ENCODE measurements around the gene WDR88. TPM values are rescaled to one million over a fixed set of nuclear protein-coding genes. Genes with fewer than 3 reads are reported as not detected.

WDR88 gene
- total RNA-seq (under 1 TPM in 1 of 2 donors, not detected in 1; 0.08 TPM), polyA plus RNA-seq (under 1 TPM in 1 of 2 donors, not detected in 1; 0.08 TPM)

DNA sequence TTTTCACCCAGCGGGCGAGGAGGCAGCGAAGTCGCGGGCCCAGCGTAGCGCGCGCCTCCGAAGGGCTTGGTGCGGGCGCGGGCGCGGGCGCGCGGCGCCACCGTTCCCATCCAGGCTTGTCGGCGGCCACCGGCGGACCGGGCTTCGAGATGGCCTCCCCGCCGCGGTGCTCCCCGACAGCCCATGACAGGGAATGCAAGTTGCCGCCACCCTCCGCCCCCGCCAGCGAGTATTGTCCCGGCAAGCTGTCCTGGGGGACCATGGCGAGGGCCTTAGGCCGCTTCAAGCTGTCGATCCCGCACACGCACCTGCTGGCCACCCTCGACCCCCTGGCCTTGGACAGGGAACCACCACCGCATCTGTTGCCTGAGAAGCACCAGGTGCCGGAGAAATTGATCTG lies at the start of gene WDR88:
Gene WDR88 (plus strand): TSS at position 94 of the 400 bp plus-strand sequence. CDS start 56 bp downstream, at position 150.
- Histone ChIP-seq H3K9me3 (ENCODE audit: control insufficient read depth in 4 of 4, low read length in 3 of 4) (no peaks in the 10 kb centered on the region), H3K36me3 (ENCODE audit: control insufficient read depth in 4 of 4, insufficient read depth in 3 of 4, low read depth in 1 of 4, low read length in 3 of 4) (peaks cover 2 to 14% (median 11%) of the 10 kb centered on the region in 4 donors), H3K27ac (ENCODE audit: low read depth in 1 of 2, low read length in 2 of 2) (no peak within 1 kb of the TSS), H3K9ac (ENCODE audit: low read depth in 1 of 2, low read length in 2 of 2) (no peak within 1 kb of the TSS), H3K27me3 (ENCODE audit: control insufficient read depth in 4 of 4, insufficient read depth in 4 of 4, low read length in 3 of 4) (no peaks in the 10 kb centered on the region), H3K4me1 (ENCODE audit: control insufficient read depth in 4 of 4, insufficient read depth in 4 of 4, low read length in 3 of 4) (peaks cover 0 to 5% (median 0%) of the 10 kb centered on the region in 4 donors), H3K4me3 (ENCODE audit: low read depth in 1 of 3, low read length in 3 of 3) (no peak within 1 kb of the TSS)
- WGBS: 92% methylated on average over 43 of the region's 43 CpGs
- TF ChIP-seq REST (IDR thresholded peaks at IDR 0.05) (no peak), SP1 (IDR thresholded peaks at IDR 0.05) (no peak), ATF3 (IDR thresholded peaks at IDR 0.05) (no peak), CTCF (IDR thresholded peaks at IDR 0.05; ENCODE audit: low read depth, low read length, missing input control) (no peak), JUND (IDR thresholded peaks at IDR 0.05) (no peak), HNF4G (IDR thresholded peaks at IDR 0.05) (no peak), HNF4A (conservative IDR thresholded peaks at IDR 0.05) (no peak)
- DNase-seq (ENCODE audit: low spot score): no peak

GRCh38 chr19:33085570-33086128 lies 46.3 kb upstream of the WDR88 start:
- WGBS: 95% methylated on average over 3 of the region's 3 CpGs

GRCh38 chr19:33086955-33087354 lies 45.0 kb upstream of the WDR88 start:
- Histone ChIP-seq H3K4me3 (ENCODE audit: low read depth in 1 of 3, low read length in 3 of 3) (no peak overlapping the region), H3K27ac (ENCODE audit: low read depth in 1 of 2, low read length in 2 of 2) (no peak overlapping the region), H3K9ac (ENCODE audit: low read depth in 1 of 2, low read length in 2 of 2) (no peak overlapping the region), H3K27me3 (ENCODE audit: control insufficient read depth in 4 of 4, insufficient read depth in 4 of 4, low read length in 3 of 4) (no peaks in the 10 kb centered on the region), H3K9me3 (ENCODE audit: control insufficient read depth in 4 of 4, low read length in 3 of 4) (no peaks in the 10 kb centered on the region), H3K36me3 (ENCODE audit: control insufficient read depth in 4 of 4, insufficient read depth in 3 of 4, low read depth in 1 of 4, low read length in 3 of 4) (peaks cover 6 to 27% (median 22%) of the 10 kb centered on the region in 4 donors), H3K4me1 (ENCODE audit: control insufficient read depth in 4 of 4, insufficient read depth in 4 of 4, low read length in 3 of 4) (peaks cover 0 to 9% (median 7%) of the 10 kb centered on the region in 4 donors)
- 84% methylated on average over 1 of the region's 1 CpG for WGBS
- TF ChIP-seq RAD21 (IDR thresholded peaks at IDR 0.05): no peak
- TF ChIP-seq TAF1 (conservative IDR thresholded peaks at IDR 0.05): no peak
- no peak for TF ChIP-seq HNF4A (conservative IDR thresholded peaks at IDR 0.05)
- TF ChIP-seq CTCF (IDR thresholded peaks at IDR 0.05; ENCODE audit: low read depth, low read length, missing input control): no peak
- no peak for DNase-seq (ENCODE audit: low spot score)

More at GRCh38 chr19:33085570-33086128, 46.3 kb upstream of the WDR88 start:
- DNase-seq (ENCODE audit: low spot score): no peak
- Histone ChIP-seq H3K36me3 (ENCODE audit: control insufficient read depth in 4 of 4, insufficient read depth in 3 of 4, low read depth in 1 of 4, low read length in 3 of 4) (peaks cover 4 to 18% (median 15%) of the 10 kb centered on the region in 4 donors), H3K9ac (ENCODE audit: low read depth in 1 of 2, low read length in 2 of 2) (no peak overlapping the region), H3K4me1 (ENCODE audit: control insufficient read depth in 4 of 4, insufficient read depth in 4 of 4, low read length in 3 of 4) (peaks cover 0 to 16% (median 14%) of the 10 kb centered on the region in 4 donors), H3K4me3 (ENCODE audit: low read depth in 1 of 3, low read length in 3 of 3) (no peak overlapping the region), H3K27ac (ENCODE audit: low read depth in 1 of 2, low read length in 2 of 2) (no peak overlapping the region), H3K9me3 (ENCODE audit: control insufficient read depth in 4 of 4, low read length in 3 of 4) (no peaks in the 10 kb centered on the region), H3K27me3 (ENCODE audit: control insufficient read depth in 4 of 4, insufficient read depth in 4 of 4, low read length in 3 of 4) (no peaks in the 10 kb centered on the region)
- TF ChIP-seq JUND (IDR thresholded peaks at IDR 0.05) (no peak), FOXA2 (IDR thresholded peaks at IDR 0.05) (no peak)
